HK-2 (cell line): ENCODE measurements around the gene BTBD7.

Experiments
- DNase-seq: peaks from one replicate; pipeline ENCODE4 v3.0.0-alpha.2; 2018; ENCODE audit not compliant: unreplicated experiment

BTBD7 gene

DNA sequence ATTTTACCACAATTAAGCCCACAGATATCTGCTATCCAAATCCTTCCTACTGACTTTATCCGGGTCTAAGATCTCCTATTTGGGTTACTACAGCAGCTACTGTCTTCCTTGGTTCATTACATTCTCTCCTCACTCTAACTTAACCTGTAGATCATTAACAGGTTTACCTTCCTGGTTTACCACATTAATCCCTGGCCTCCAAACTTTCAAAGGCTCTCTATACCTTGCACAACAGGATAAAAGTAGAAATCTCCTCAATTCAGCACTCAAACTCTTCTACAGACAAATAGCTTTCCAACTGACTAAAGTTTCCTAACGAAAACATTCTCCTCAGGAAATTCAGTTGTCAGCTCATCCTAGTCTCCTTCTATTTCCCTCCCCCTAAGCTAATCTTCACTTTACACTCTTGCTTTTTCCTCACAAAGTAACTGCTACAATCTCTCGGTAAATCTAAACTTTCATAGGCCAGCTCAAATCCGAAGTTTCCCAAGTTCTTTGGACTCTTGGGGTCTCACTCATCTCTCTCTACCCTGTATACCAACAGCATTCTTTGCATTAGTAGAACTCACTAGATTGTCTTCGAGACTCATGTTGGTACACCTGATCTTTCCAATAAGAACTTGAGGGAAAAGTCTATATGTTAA lies 2.7 kb downstream of the BTBD7 start:
- DNase-seq, result no peak

DNA sequence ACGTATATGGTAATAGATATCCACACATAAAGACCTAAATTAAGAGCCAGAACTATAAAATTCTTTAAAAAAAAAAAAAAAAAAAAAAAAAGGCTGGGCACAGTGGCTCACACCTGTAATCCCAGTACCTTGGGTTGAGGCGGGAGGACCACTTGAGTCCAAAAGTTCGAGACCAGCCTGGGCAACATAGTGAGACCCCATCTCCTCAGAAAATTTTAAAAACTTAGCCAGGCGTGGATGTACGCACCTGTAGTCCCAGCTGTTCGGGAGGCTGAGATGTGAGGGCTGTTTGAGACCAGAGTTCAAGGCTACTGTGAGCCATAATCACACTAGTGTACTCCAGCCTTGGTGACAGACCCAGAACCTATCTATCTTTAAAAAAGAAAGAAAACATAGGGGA lies 4.3 kb downstream of the BTBD7 start:
- no peak for DNase-seq

DNA sequence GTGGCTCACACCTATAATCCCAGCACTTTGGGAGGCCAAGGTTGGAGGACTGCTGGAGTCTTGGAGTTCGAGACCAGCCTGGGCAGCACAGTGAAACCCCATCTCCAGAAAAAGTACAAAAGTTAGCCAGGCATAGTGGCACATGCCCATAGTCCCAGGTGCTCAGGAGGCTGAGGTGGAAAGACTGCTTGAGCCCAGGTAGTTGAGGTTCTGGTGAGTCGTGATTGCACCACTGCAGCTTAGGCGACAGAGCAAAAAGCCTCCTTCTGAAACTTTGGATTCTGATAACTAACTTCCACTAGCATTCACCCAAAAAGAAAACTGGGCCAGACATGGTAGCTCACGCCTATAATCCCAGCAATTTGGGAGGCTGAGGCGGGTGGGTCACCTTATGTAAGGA lies 6.6 kb downstream of the BTBD7 start:
- DNase-seq, result no peak

DNA sequence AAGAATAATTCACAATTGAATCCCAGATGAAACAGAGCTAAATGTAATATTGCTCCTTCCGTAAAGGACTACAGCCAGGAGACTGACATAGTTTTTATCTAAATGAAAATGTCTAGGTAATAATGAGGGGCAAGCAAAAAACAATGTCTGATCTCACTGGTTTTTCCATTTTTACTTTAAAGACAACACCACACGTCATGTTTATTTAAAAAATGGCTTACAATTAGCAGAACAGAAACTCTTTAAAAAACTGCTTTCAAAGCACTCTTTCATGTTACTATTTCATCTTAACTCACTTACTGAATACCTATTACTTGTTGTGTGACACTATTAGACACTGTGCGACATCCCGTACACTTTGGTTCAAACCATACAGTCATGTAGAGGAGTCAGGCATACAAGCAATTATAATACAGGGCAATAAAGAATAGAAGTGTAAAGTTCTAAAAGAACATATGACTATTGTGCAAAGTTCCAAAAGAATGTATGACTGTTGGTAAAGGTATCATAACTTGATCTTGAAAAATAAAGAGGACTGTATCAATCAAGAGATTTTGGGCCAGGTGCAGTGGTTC lies 9.1 kb downstream of the BTBD7 start:
- DNase-seq, result no peak

DNA sequence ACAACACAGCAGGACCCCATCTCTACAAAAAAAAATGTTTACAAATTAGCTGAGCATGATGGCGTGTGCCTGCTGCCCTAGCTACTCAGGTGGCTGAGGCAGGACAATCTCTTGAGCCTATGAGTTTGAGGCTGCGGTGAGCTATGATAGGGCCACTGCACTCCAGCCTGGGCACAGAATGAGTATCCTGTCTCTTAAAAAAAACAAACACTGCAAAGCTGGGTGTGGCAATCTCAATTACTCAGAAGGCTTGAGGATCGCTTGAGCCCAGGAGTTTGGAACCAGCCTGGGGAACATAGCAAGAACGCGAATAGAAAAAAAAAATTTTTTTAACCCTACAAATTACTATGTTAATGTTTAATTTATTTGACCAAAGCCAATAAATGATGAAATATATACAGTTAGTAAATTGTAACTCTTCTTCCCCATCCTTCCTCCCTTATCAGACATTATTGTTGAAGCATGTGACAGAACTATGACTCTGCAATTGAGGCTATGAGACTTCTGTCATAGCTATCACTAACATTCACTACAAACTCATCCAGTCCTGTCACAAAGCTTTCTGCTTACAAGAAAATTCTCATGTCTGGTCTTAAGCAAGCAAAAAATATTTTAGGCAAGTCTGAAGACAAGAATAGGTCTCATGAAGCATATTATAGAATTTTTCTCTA lies 9.8 kb downstream of the BTBD7 start:
- no peak for DNase-seq

DNA sequence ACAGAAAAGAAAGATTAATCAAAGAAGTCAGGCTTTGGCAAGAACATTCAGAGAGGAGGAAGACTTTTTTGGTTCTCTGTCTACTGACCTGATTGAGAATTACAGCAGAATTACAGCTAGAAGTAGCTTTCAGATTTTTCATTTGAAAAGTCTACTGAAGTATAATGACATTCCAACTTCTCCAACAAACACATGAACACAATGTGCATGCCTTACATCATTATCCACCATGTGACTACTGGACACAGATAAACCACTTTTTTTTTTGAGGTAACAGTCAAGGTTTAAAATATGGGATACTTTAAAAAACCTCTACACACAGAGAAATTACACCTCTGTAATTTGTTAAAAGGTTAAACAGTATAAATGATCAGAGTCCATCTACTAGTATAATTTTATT lies 12.3 kb downstream of the BTBD7 start:
- DNase-seq, result no peak

DNA sequence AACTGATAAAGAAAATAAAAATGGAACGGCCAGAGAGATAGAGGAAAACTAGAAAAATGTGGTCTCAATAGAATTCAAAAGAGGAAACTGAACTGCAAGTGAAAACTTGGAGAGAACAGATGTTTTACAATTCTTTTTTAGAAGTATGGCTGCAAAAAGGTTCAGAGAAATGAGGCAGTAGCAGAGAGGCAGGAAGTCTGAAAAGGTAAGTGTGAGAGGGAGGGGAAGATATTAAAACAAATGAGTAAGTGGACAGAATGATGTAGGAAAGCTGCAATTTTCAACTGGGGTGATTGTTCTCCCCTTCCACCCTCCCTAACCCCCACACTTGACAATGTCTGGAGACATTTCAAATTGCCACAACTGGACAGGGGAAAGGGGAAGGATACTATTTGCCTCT lies 12.9 kb downstream of the BTBD7 start:
- DNase-seq, result no peak

DNA sequence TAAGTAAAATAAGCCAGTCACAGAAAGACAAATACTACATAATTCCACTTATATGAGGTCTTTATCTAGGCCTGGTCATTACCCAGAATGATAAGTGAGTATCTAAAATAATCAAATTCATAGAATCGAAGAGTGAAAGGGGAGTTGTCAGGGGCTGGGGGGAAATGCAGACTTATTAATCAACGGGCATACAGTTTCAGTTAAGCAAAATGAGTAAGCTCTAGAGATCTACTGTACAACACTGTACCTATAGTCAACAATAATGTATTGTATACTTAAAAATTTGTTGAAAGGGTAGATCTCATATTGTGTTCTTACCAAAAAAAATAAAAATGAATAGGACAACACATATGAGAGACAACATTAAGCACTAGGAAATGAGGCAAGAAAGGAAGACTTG lies 13.3 kb downstream of the BTBD7 start:
- no peak for DNase-seq

DNA sequence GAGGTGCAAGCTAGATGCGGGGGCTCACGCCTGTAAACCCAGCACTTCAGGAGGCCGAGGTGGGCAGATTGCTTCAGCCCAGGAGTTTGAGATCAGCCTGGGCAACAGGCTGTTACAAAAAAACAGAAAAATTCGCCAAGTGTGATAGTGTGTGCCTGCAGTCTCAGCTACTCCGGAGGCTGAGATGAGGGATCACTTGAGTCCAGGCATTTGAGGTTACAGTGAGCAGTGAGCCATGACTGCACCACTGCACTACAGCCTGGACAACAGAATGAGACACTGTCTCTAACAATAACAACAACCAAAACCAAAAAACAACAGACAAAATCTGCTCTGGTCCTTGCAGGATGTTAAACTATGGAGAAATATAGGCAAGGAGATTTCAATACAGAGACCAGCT lies 13.9 kb downstream of the BTBD7 start:
- DNase-seq, result peak; percentile 40

DNA sequence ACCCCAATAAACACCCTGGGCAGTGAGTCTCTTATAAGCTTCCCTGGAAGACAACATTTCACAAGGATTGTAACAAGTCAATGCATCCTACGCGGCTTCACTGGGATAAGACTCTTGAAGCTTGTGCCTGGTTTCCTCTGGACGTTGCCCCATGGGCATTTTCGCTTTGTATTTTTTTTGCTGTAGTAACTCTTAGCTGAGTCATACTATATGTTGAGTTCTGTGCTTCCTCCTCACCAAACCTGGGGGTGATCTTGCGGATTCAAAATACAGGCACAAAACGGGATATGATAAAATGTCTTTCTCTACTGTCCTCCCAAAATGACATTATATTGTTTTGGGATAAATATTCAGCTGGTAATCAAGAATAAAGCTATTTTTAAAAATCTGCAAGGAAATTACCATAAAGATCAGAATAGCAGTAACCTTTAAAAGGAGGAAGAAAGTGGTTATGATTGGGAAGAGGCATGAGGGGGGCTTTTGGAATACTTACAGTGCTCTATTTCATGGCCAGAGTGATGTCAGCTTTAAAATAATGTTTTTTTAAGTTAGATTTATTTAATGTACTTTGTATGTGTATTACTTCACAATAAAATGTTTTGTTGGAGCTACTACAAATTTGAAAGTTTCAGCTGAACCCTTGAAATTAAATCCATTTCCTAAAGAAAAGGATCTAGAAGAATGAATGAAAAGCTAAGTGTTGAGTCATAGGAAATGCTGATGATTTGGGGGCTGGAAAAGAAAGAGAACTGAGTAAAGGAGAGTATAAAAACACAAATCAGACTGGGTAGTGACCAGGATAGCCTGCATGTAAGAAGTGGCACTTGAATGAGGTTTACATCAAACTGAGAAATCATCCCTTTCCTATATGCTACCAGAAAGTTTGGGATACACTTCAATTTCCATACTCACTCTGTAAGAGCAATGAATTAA lies 14.7 kb downstream of the BTBD7 start:
- DNase-seq, result peak; percentile 27

DNA sequence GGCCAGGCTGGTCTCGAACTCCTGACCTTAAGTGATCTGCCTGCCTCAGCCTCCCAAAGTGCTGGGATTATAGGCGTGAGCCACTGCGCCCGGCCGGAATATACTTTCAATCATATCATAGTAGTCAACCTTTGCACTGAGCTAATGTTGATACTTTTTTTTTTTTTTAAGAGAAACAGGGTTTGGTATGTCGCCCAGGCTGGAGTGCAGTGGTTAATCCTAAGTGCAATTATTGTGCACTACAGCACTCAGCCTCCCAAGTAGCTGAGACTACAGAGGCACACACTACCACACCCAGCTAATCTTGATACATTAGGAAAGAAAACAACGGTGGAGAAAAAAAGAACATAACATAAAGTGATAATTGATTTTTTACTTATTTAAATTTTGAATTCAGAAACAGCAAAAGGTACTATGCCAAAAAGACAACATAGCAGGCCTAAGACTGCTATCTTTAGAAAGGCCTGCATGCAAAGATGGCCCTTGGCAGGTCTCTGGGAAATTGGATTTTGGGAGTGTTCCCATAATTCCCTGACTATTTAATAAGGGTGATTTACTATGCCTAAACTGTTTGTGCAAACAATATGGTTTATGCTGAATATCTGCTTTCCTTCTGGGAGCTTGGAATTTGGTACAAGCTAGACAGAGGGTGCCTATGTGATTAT lies 15.5 kb downstream of the BTBD7 start:
- DNase-seq, result no peak

DNA sequence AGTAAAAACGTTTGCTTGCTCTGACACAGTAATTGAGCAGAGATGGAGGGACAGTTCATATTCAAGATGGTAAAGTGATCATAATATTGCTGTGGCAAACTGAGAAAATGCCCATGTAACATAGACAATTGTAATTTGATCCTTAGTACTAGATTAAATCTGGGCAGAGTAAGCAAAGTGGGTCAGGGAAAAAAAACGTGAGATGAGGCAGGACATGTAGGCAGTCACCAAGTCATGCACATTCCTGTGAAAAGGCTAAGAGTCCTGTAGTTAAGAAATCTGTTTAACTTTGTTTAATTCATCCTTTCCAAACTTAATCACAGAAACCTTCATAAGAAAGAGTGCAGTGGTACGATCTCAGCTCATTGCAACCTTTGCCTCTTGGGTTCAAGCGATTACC lies 16.1 kb downstream of the BTBD7 start:
- no peak for DNase-seq

DNA sequence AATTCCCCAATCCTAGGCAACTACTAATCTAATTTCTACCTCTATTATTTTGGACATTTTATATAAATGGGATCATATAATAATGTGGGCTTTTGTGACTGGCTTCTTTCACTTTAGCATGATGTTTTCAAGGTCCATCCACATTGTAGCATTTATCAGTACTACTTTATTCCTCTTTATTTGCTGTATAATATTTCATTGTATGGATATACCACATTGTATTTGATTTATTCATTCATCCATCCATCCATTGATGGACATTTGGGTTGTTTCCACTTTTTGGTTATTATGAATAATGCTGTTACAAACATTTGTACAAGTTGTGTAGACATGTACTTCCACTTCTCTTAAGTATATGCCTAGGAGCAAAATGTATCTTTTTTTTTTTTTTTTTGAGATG lies 17.3 kb downstream of the BTBD7 start:
- DNase-seq, result no peak

DNA sequence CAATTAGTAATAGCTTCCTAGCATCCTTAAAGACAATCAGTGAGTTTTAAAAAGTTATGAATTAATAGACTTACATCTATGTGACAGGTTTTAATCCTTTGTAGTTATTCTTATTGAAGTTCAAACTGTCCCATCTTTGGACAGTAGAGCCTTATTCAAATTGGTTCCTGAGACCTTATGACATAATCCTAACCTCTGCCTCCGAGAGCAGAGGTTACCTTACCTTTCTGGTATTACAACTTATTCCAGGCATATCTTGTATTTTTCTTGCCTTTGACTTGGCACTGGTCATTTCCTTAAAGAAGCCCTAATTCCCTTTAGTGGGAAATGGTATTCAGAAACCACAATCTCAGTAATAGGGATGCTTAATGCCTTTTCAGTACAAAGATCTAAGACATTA lies 21.8 kb downstream of the BTBD7 start:
- DNase-seq, result no peak

DNA sequence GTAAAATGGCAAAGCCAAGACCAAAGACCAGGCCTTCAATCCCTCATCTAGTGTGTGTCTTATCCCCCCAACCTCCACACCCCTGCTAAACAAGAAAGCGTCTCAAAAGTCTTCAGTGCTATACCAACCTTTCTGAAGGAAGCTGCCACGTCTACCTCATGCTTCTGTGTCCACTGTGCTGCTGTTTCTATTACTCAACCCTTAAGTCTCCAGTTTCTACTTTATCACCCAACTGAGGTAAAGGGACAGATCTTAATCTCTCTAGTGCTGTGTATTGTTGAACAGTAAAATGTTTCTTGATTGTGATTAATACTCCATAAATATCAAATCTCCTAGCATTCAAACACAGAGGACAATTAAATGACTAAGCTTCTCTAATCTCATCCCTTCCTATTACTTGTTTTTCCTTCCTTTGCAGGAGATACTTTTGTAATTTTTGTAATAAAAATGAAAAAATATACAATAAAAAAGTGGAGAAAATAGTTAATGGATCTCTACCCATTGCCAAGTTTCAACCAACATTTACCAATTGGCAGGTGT lies 23.3 kb downstream of the BTBD7 start:
- DNase-seq, result no peak

DNA sequence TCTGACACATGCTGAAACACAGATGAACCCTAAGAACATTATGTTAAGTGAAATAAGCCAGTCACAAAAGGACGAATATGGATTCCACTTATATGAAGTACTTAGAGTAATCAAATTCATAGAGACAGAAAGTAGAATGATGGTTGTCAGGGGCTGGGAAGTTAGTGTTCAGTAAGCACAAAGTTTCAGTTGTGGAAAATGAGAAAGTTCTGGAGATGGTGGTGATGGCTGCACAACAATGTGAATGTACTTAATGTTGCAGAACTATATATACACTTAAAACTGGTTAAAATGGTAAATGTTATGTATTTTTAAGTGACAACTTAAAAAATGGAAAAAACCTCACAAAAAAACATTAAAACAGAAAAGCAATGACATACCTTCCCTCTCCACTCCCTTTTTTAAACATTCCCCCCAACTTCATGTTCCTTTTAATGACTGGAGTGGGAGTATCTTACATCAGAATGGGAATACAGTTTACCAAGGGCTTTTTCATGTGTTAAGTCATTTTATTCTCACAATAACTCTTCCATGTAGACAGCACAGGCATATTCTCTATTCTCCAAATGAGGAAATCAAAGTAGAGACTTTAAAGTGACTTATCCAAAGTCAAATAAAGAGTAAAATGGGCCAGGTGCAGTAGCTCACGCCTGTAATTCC lies 24.0 kb downstream of the BTBD7 start:
- DNase-seq, result no peak

DNA sequence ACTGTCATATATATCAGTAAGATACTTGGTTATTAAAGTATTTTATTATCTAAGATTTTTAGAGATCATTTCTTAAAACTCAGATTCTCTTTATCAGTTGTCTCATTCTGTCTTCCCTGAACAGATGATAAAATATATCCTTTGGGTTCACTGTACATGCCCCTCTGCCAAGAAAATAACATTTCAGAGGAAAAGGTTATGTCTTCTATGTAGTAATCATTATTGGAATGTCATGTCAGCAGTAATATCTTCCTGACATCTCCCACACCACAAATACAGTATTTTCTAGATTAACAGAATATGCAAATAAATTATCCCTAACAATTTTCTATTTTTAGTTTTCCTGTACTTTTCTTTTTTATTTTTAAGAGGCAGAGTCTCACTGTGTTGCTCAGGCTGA lies 26.0 kb downstream of the BTBD7 start:
- no peak for DNase-seq

DNA sequence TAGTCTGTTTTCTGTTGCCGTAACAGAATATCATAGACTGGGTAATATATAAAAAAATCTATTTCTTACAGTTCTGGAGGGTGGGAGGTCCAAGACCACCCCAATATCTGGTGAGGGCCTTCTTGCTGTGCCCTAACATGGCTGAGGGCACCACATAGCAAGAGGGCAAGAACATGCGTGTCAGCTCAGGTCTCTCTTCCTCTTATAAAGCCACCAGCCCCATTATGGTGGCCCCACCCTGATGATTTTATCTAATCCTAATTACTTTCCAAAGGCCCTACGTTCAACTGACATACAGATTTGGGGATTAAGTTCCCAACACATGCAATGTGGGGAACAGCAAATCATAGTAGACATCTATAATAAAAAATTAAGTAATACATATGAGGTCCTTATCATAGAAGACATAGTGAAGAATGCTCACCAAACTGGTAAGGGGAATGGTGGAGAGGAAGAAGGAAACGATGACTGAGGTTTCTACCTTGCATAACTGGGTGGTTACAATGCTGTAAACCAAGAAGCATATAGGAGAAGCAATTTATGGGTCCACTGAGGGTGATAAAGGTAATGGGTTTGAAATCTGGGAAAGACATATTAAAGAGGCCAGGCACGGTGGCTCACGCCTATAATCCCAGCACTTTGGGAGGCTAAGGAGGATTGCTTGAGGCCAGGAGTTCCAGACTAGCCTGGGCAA lies 27.0 kb downstream of the BTBD7 start:
- no peak for DNase-seq

DNA sequence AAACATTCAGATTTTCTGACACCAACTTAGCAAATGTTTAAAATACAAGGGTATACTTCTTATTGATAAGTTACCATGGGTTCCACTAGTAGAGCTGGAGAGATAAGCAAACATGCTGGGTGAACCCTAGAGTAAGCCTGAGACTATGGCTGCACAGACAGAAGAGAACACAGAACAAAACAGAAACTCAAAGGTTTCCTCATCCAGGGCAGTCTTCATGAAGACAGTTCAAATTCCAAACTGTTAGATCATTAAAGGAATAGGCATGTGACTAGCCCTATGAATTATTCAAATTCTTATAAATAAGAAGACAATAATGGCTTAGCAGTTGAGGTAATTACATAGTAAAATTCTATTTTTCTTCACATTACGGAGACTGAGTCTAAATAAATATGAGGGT lies 28.1 kb downstream of the BTBD7 start:
- DNase-seq, result no peak

DNA sequence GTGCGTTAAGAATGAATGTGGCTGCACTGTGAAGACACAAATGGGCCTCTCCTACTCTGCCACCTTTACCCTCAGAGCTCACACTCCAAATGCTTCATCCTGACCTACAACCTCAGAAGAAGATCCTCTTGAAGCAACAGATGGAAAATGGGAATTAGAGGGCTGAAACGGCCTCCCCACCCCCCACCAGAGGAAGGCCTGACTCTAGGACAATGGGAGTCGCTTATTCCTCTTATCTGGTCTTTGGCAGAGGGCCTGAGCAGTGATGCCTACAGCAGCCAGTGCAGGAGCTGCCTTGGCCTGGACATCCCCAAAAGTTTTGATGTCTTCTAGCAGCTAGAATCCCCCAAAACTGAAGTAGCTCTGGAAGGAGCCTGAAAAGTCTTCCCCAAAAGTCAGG lies 29.2 kb downstream of the BTBD7 start:
- no peak for DNase-seq
